ENCODE results near the gene ESYT2.
A peak's percentile ranks its signal among the peaks of the same experiment; 100 is the strongest.
"Not testable (repeated sequence)": the region's sequence is repeated elsewhere in the genome, so short reads cannot be mapped to it uniquely, and the experiment has no call there.

The ESYT2 gene

GRCh38 chr7:158829342-158830210 is at the start of gene ESYT2:
Gene ESYT2, minus strand, starts transcription at chr7:158829509. Its CDS starts 91 bp downstream, at chr7:158829418.
- Mint-ChIP-seq H3K9me3 (no peaks in the 10 kb centered on the region), H3K27ac (peak within 1 kb of the TSS; percentile 97), H3K27me3 (ENCODE audit: low read depth) (peaks cover 5% of the 10 kb centered on the region), H3K4me3 (peak within 1 kb of the TSS; percentile 91), H3K36me3 (ENCODE audit: low read depth) (peaks cover 15% of the 10 kb centered on the region), H3K4me1 (ENCODE audit: low read depth) (peaks cover 34% of the 10 kb centered on the region)
- peak; percentile 99 for DNase-seq (ENCODE audit: low spot score)

- H3K9me3 Mint-ChIP-seq; H3K4me1 Mint-ChIP-seq (ENCODE audit: low read depth); H3K4me3 Mint-ChIP-seq; H3K27me3 Mint-ChIP-seq (ENCODE audit: low read depth); H3K27ac Mint-ChIP-seq; DNase-seq (ENCODE audit: low spot score): not testable (repeated sequence)
- peaks cover 16% of the 10 kb centered on the region for H3K36me3 Mint-ChIP-seq (ENCODE audit: low read depth)
Measured at GRCh38 chr7:158878151-158879079, 49.1 kb upstream of the ESYT2 start.

GRCh38 chr7:158876984-158877383 is 47.7 kb upstream of the ESYT2 start:
- Mint-ChIP-seq H3K27ac (no peak overlapping the region), H3K36me3 (ENCODE audit: low read depth) (peaks cover 16% of the 10 kb centered on the region), H3K9me3 (no peaks in the 10 kb centered on the region), H3K27me3 (ENCODE audit: low read depth) (no peaks in the 10 kb centered on the region), H3K4me1 (ENCODE audit: low read depth) (no peaks in the 10 kb centered on the region), H3K4me3 (no peak overlapping the region)
- no peak for DNase-seq (ENCODE audit: low spot score)

- H3K27me3 Mint-ChIP-seq (ENCODE audit: low read depth) = no peaks in the 10 kb centered on the region
- H3K36me3 Mint-ChIP-seq (ENCODE audit: low read depth) = peaks cover 9% of the 10 kb centered on the region
- H3K4me1 Mint-ChIP-seq (ENCODE audit: low read depth) = peaks cover 10% of the 10 kb centered on the region
- no peak for DNase-seq (ENCODE audit: low spot score)
- no peak overlapping the region for H3K4me3 Mint-ChIP-seq
- H3K27ac Mint-ChIP-seq = no peak overlapping the region
- H3K9me3 Mint-ChIP-seq = no peaks in the 10 kb centered on the region
Measured at GRCh38 chr7:158869876-158870275, 40.6 kb upstream of the ESYT2 start.

- no peaks in the 10 kb centered on the region for H3K27me3 Mint-ChIP-seq (ENCODE audit: low read depth)
- no peak for DNase-seq (ENCODE audit: low spot score)
- H3K4me1 Mint-ChIP-seq (ENCODE audit: low read depth) = peaks cover 19% of the 10 kb centered on the region
- H3K9me3 Mint-ChIP-seq = no peaks in the 10 kb centered on the region
- H3K4me3 Mint-ChIP-seq = no peak overlapping the region
- H3K36me3 Mint-ChIP-seq (ENCODE audit: low read depth) = peaks cover 13% of the 10 kb centered on the region
- no peak overlapping the region for H3K27ac Mint-ChIP-seq
Measured at GRCh38 chr7:158868764-158869410, 39.6 kb upstream of the ESYT2 start.

GRCh38 chr7:158867214-158867984 is 38.1 kb upstream of the ESYT2 start:
- Mint-ChIP-seq H3K4me1 (ENCODE audit: low read depth) (peaks cover 24% of the 10 kb centered on the region), H3K9me3 (no peaks in the 10 kb centered on the region), H3K27ac (no peak overlapping the region), H3K4me3 (no peak overlapping the region), H3K27me3 (ENCODE audit: low read depth) (no peaks in the 10 kb centered on the region), H3K36me3 (ENCODE audit: low read depth) (peaks cover 13% of the 10 kb centered on the region)
- DNase-seq (ENCODE audit: low spot score) = no peak

- peaks cover 5% of the 10 kb centered on the region for H3K36me3 Mint-ChIP-seq (ENCODE audit: low read depth)
- H3K27ac Mint-ChIP-seq = peak overlapping the region; percentile 55
- no peak overlapping the region for H3K4me3 Mint-ChIP-seq
- H3K9me3 Mint-ChIP-seq = no peaks in the 10 kb centered on the region
- DNase-seq (ENCODE audit: low spot score) = no peak
- no peaks in the 10 kb centered on the region for H3K27me3 Mint-ChIP-seq (ENCODE audit: low read depth)
- H3K4me1 Mint-ChIP-seq (ENCODE audit: low read depth) = peaks cover 26% of the 10 kb centered on the region
Measured at GRCh38 chr7:158865977-158866376, 36.7 kb upstream of the ESYT2 start.

DNA sequence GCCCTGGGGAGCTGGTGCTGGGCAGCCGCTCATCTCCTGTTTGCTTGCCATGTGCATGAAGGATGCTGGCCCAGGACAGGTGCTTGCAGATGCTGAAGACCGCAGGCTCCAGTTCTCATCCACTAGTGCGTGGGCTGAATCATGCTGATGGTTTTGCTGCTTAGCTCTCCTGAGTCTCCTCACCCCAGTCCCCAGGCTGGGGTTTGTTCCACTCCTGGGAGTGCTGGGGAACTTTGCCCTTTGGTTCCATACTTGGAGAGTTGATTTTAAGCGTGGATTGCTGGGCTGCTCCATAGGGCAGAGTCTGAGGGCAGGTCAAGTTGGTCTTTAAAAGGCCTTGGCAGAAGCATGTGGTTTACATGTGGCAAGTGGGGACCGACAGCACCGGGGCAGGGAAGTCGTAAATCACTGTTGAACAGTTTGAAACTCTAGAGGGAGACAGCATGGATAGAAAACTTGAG is 36.2 kb upstream of the ESYT2 start:
- H3K4me1 Mint-ChIP-seq (ENCODE audit: low read depth) = peaks cover 25% of the 10 kb centered on the region
- no peak for DNase-seq (ENCODE audit: low spot score)
- H3K36me3 Mint-ChIP-seq (ENCODE audit: low read depth) = peaks cover 3% of the 10 kb centered on the region
- H3K4me3 Mint-ChIP-seq = peak overlapping the region; percentile 51
- H3K9me3 Mint-ChIP-seq = no peaks in the 10 kb centered on the region
- peak overlapping the region; percentile 94 for H3K27ac Mint-ChIP-seq
- H3K27me3 Mint-ChIP-seq (ENCODE audit: low read depth) = no peaks in the 10 kb centered on the region

DNA sequence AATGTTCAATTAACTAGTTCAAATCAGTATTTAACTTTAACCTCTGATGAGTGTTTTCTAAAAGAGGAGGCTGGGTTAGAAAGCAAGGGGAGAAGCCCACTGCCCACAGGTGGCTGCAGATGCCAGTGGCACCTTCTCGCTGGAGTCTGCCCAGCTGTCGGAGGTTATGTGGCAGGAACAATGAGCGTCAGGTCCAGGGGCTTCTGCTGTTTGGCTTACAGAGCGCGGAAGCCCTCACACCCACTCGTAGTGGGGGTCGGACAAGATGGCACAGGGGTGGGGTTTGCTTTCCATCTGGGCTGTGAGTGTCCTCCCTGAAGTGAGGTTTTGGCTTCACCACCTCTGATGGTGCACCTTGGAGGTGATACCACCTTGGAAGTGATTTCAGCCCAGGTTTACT is 35.5 kb upstream of the ESYT2 start:
- no peak for DNase-seq (ENCODE audit: low spot score)
- no peaks in the 10 kb centered on the region for H3K9me3 Mint-ChIP-seq
- H3K27ac Mint-ChIP-seq = peak overlapping the region; percentile 94
- H3K27me3 Mint-ChIP-seq (ENCODE audit: low read depth) = no peaks in the 10 kb centered on the region
- peaks cover 25% of the 10 kb centered on the region for H3K4me1 Mint-ChIP-seq (ENCODE audit: low read depth)
- peaks cover 3% of the 10 kb centered on the region for H3K36me3 Mint-ChIP-seq (ENCODE audit: low read depth)
- H3K4me3 Mint-ChIP-seq = peak overlapping the region; percentile 85

- DNase-seq (ENCODE audit: low spot score) = no peak
- Mint-ChIP-seq H3K4me3 (peak overlapping the region; percentile 85), H3K27me3 (ENCODE audit: low read depth) (no peaks in the 10 kb centered on the region), H3K4me1 (ENCODE audit: low read depth) (peaks cover 28% of the 10 kb centered on the region), H3K36me3 (ENCODE audit: low read depth) (peaks cover 3% of the 10 kb centered on the region), H3K27ac (peak overlapping the region; percentile 94), H3K9me3 (no peaks in the 10 kb centered on the region)
Measured at GRCh38 chr7:158864507-158864820, 35.2 kb upstream of the ESYT2 start.

- H3K4me1 Mint-ChIP-seq (ENCODE audit: low read depth) = peaks cover 33% of the 10 kb centered on the region
- peaks cover 5% of the 10 kb centered on the region for H3K36me3 Mint-ChIP-seq (ENCODE audit: low read depth)
- H3K27me3 Mint-ChIP-seq (ENCODE audit: low read depth) = no peaks in the 10 kb centered on the region
- no peaks in the 10 kb centered on the region for H3K9me3 Mint-ChIP-seq
- peak overlapping the region; percentile 96 for H3K27ac Mint-ChIP-seq
- H3K4me3 Mint-ChIP-seq = peak overlapping the region; percentile 85
- peak; percentile 53 for DNase-seq (ENCODE audit: low spot score)
Measured at GRCh38 chr7:158863611-158864506, 34.5 kb upstream of the ESYT2 start.

- peaks cover 38% of the 10 kb centered on the region for H3K4me1 Mint-ChIP-seq (ENCODE audit: low read depth)
Measured at GRCh38 chr7:158862985-158863610, 33.8 kb upstream of the ESYT2 start.

More at GRCh38 chr7:158862985-158863610, 33.8 kb upstream of the ESYT2 start:
- Mint-ChIP-seq H3K4me3 (peak overlapping the region; percentile 85), H3K27ac (peak overlapping the region; percentile 96)
- H3K36me3 Mint-ChIP-seq (ENCODE audit: low read depth); H3K9me3 Mint-ChIP-seq; H3K27me3 Mint-ChIP-seq (ENCODE audit: low read depth): not testable (repeated sequence)
- peak; percentile 32 for DNase-seq (ENCODE audit: low spot score)

All from T-helper 2 cell treated with Interferon-gamma antibody and Interleukin-4, amounts not matched to agents 5 μg/mL and 100 μg/mL, for 36 hours (primary cell).